Mucosa of descending colon (tissue), 3 donors: ENCODE data around the gene HBQ1. TPM values are rescaled to one million over a fixed set of nuclear protein-coding genes. Genes with fewer than 3 reads are reported as not detected.
A peak's percentile ranks its signal among the peaks of the same experiment; 100 is the strongest.
"Not testable (repeated sequence)": the region's sequence is repeated elsewhere in the genome, so short reads cannot be mapped to it uniquely, and the experiment has no call there.

Source experiments
- ATAC-seq: fragments of 200-7000 bp; cut with Tn5 transposase; one replicate; pipeline ENCODE4 v1.9.1; 2020; ENCODE audit warnings: mild to moderate bottlenecking, moderate library complexity
- DNase-seq, 3 donors: peaks; one replicate each; pipeline ENCODE4 v3.0.0-alpha.2; 2020
- H3K36me3 ChIP-seq: fragments of 200-600 bp; one replicate; pipeline ENCODE4 v1.8.0; 2021; ENCODE audit warnings: low read depth, mild to moderate bottlenecking
- H3K4me1 ChIP-seq: fragments of 200-600 bp; one replicate; pipeline ENCODE4 v1.8.0; 2021; ENCODE audit warnings: low read depth, mild to moderate bottlenecking
- H3K4me3 ChIP-seq: fragments of 200-600 bp; one replicate; pipeline ENCODE4 v1.8.0; 2021; ENCODE audit warnings: mild to moderate bottlenecking
- H3K9me3 ChIP-seq: fragments of 200-600 bp; one replicate; pipeline ENCODE4 v1.8.0; 2021; ENCODE audit warnings: mild to moderate bottlenecking
- intact Hi-C, 2 donors: fragments of 100-400 bp; cut with DNase I in 1 of 2; cut with micrococcal nuclease in 1 of 2; formaldehyde crosslinking; loops; one replicate each; pipeline versions ENCODE4 v1.11.0 to v1.11.1; 2022; cut with DNase I, micrococcal nuclease
- total RNA-seq, 3 donors: library from RNA; stranded (reverse); fragmentation: NEBNext Ultra II Directional in 2 of 3; extraction: Animal tissue kit (Norgen Biotek cat#: 25700) in 2 of 3; gene quantifications; one replicate each; pipeline versions ENCODE4 v1.2.1 to v1.2.4, GENCODE V29; 2021 to 2023
- TF ChIP-seq, protein P1 (sequence below): fragments of 200-600 bp; IDR thresholded peaks from one replicate; pipeline ENCODE4 v1.8.0; 2022; ENCODE audit warnings: antibody characterized with exemption, mild to moderate bottlenecking
- donor health status: DM: no; HTN: no; CAD: no; lungs with moderate emphysema.
- donor health status: DM: no; HTN: no; CAD: no.
- donor health status: DM: no; HTN: yes; CAD: no.

Gene HBQ1
- total RNA-seq, 3 donors from 2014 or later = not detected

DNA sequence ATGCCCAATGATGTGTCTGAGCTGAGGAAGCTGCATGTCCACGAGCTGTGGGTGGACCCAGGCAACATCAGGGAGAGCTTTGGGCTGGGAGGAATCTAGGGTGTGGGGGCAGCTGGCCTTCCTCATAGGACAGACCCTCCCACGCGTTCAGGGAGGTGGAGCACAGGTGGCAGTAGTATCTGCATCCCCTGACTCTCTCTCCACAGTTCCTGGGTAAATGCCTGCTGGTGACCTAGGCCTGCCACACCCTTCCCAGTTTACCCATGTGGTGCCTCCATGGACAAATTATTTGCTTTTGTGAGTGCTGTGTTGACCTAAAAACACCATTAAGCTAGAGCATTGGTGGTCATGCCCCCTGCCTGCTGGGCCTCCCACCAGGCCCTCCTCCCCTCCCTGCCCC, 11.2 kb upstream of the HBQ1 start:
- intact Hi-C loops = no loop called here
- Histone ChIP-seq H3K4me3 (no peak overlapping the region), H3K4me1 (peaks cover 7% of the 10 kb centered on the region), H3K36me3 (no peaks in the 10 kb centered on the region), H3K9me3 (no peaks in the 10 kb centered on the region)
- ATAC-seq = no peak
- no peak for DNase-seq
- TF ChIP-seq, protein P1, sequence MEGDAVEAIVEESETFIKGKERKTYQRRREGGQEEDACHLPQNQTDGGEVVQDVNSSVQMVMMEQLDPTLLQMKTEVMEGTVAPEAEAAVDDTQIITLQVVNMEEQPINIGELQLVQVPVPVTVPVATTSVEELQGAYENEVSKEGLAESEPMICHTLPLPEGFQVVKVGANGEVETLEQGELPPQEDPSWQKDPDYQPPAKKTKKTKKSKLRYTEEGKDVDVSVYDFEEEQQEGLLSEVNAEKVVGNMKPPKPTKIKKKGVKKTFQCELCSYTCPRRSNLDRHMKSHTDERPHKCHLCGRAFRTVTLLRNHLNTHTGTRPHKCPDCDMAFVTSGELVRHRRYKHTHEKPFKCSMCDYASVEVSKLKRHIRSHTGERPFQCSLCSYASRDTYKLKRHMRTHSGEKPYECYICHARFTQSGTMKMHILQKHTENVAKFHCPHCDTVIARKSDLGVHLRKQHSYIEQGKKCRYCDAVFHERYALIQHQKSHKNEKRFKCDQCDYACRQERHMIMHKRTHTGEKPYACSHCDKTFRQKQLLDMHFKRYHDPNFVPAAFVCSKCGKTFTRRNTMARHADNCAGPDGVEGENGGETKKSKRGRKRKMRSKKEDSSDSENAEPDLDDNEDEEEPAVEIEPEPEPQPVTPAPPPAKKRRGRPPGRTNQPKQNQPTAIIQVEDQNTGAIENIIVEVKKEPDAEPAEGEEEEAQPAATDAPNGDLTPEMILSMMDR = no peak

DNA sequence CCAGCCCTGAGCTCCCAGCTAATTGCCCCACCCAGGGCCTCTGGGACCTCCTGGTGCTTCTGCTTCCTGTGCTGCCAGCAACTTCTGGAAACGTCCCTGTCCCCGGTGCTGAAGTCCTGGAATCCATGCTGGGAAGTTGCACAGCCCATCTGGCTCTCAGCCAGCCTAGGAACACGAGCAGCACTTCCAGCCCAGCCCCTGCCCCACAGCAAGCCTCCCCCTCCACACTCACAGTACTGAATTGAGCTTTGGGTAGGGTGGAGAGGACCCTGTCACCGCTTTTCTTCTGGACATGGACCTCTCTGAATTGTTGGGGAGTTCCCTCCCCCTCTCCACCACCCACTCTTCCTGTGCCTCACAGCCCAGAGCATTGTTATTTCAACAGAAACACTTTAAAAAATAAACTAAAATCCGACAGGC, 10.2 kb upstream of the HBQ1 start:
- H3K4me1 ChIP-seq, H3K9me3 ChIP-seq, H3K36me3 ChIP-seq, H3K4me3 ChIP-seq, intact Hi-C loops: not testable (repeated sequence)
- DNase-seq (peak in 1 of 3 donors; percentile 28), ATAC-seq (peak; percentile 61)

DNA sequence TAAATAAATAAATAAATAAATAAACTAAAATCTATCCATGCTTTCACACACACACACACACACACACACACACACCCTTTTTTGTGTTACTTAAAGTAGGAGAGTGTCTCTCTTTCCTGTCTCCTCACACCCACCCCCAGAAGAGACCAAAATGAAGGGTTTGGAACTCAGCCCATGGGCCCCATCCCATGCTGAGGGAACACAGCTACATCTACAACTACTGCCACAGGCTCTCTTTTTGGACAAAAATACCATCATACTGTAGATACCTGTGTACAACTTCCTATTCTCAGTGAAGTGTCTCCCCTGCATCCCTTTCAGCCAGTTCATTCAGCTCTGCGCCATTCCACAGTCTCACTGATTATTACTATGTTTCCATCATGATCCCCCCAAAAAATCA, 9.5 kb upstream of the HBQ1 start:
- H3K36me3 ChIP-seq = no peaks in the 10 kb centered on the region
- ATAC-seq = no peak
- intact Hi-C loops = no loop called here

DNA sequence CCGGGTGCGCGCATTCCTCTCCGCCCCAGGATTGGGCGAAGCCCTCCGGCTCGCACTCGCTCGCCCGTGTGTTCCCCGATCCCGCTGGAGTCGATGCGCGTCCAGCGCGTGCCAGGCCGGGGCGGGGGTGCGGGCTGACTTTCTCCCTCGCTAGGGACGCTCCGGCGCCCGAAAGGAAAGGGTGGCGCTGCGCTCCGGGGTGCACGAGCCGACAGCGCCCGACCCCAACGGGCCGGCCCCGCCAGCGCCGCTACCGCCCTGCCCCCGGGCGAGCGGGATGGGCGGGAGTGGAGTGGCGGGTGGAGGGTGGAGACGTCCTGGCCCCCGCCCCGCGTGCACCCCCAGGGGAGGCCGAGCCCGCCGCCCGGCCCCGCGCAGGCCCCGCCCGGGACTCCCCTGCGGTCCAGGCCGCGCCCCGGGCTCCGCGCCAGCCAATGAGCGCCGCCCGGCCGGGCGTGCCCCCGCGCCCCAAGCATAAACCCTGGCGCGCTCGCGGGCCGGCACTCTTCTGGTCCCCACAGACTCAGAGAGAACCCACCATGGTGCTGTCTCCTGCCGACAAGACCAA, 7.8 kb upstream of the HBQ1 start, which contains the start of gene HBA2:
HBA2 (plus strand) TSS at position 503 of the 568 bp plus-strand sequence; CDS start at position 540, 37 bp downstream.
- ATAC-seq = peak; percentile 45
- intact Hi-C loops, DNase-seq, H3K4me1 ChIP-seq, H3K4me3 ChIP-seq, H3K36me3 ChIP-seq, H3K9me3 ChIP-seq: not testable (repeated sequence)

More for the DNA sequence above, 9.5 kb upstream of the HBQ1 start:
- Histone ChIP-seq H3K9me3 (no peaks in the 10 kb centered on the region), H3K4me1 (peaks cover 4% of the 10 kb centered on the region), H3K4me3 (no peak overlapping the region)
- TF ChIP-seq, protein P1 = no peak
- DNase-seq = no peak

DNA sequence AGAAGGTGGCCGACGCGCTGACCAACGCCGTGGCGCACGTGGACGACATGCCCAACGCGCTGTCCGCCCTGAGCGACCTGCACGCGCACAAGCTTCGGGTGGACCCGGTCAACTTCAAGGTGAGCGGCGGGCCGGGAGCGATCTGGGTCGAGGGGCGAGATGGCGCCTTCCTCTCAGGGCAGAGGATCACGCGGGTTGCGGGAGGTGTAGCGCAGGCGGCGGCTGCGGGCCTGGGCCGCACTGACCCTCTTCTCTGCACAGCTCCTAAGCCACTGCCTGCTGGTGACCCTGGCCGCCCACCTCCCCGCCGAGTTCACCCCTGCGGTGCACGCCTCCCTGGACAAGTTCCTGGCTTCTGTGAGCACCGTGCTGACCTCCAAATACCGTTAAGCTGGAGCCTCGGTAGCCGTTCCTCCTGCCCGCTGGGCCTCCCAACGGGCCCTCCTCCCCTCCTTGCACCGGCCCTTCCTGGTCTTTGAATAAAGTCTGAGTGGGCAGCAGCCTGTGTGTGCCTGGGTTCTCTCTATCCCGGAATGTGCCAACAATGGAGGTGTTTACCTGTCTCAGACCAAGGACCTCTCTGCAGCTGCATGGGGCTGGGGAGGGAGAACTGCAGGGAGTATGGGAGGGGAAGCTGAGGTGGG, 6.9 kb upstream of the HBQ1 start:
- H3K4me3 ChIP-seq, DNase-seq, ATAC-seq, intact Hi-C loops, H3K36me3 ChIP-seq, H3K9me3 ChIP-seq, H3K4me1 ChIP-seq: not testable (repeated sequence)

DNA sequence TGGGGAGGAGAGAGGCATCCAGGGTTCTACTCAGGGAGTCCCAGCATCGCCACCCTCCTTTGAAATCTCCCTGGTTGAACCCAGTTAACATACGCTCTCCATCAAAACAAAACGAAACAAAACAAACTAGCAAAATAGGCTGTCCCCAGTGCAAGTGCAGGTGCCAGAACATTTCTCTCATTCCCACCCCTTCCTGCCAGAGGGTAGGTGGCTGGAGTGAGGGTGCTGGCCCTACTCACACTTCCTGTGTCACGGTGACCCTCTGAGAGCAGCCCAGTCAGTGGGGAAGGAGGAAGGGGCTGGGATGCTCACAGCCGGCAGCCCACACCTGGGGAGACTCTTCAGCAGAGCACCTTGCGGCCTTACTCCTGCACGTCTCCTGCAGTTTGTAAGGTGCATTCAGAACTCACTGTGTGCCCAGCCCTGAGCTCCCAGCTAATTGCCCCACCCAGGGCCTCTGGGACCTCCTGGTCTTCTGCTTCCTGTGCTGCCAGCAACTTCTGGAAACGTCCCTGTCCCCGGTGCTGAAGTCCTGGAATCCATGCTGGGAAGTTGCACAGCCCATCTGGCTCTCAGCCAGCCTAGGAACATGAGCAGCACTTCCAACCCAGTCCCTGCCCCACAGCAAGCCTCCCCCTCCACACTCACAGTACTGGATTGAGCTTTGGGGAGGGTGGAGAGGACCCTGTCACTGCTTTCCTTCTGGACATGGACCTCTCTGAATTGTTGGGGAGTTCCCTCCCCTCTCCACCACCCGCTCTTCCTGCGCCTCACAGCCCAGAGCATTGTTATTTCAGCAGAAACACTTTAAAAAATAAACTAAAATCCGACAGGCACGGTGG, 6.1 kb upstream of the HBQ1 start:
- peak in 1 of 3 donors; percentile 38 for DNase-seq
- H3K4me3 ChIP-seq, H3K9me3 ChIP-seq, H3K36me3 ChIP-seq, H3K4me1 ChIP-seq, intact Hi-C loops: not testable (repeated sequence)
- peak; percentile 20 for ATAC-seq

DNA sequence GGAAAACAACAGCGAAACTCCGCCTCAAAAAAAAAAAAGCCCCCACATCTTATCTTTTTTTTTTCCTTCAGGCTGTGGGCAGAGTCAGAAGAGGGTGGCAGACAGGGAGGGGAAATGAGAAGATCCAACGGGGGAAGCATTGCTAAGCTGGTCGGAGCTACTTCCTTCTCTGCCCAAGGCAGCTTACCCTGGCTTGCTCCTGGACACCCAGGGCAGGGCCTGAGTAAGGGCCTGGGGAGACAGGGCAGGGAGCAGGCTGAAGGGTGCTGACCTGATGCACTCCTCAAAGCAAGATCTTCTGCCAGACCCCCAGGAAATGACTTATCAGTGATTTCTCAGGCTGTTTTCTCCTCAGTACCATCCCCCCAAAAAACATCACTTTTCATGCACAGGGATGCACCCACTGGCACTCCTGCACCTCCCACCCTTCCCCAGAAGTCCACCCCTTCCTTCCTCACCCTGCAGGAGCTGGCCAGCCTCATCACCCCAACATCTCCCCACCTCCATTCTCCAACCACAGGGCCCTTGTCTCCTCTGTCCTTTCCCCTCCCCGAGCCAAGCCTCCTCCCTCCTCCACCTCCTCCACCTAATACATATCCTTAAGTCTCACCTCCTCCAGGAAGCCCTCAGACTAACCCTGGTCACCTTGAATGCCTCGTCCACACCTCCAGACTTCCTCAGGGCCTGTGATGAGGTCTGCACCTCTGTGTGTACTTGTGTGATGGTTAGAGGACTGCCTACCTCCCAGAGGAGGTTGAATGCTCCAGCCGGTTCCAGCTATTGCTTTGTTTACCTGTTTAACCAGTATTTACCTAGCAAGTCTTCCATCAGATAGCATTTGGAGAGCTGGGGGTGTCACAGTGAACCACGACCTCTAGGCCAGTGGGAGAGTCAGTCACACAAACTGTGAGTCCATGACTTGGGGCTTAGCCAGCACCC, 5.0 kb upstream of the HBQ1 start:
- DNase-seq = no peak
- Histone ChIP-seq H3K9me3 (no peaks in the 10 kb centered on the region), H3K4me1 (peaks cover under 1% of the 10 kb centered on the region), H3K4me3 (no peak overlapping the region), H3K36me3 (no peaks in the 10 kb centered on the region)
- ATAC-seq = no peak
- TF ChIP-seq, protein P1 = no peak
- intact Hi-C loops = no loop called here

DNA sequence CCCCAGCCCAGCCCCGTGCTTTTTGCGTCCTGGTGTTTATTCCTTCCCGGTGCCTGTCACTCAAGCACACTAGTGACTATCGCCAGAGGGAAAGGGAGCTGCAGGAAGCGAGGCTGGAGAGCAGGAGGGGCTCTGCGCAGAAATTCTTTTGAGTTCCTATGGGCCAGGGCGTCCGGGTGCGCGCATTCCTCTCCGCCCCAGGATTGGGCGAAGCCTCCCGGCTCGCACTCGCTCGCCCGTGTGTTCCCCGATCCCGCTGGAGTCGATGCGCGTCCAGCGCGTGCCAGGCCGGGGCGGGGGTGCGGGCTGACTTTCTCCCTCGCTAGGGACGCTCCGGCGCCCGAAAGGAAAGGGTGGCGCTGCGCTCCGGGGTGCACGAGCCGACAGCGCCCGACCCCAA, 4.3 kb upstream of the HBQ1 start:
- H3K36me3 ChIP-seq, DNase-seq, H3K4me1 ChIP-seq, H3K9me3 ChIP-seq, intact Hi-C loops, H3K4me3 ChIP-seq: not testable (repeated sequence)
- peak; percentile 4 for ATAC-seq

DNA sequence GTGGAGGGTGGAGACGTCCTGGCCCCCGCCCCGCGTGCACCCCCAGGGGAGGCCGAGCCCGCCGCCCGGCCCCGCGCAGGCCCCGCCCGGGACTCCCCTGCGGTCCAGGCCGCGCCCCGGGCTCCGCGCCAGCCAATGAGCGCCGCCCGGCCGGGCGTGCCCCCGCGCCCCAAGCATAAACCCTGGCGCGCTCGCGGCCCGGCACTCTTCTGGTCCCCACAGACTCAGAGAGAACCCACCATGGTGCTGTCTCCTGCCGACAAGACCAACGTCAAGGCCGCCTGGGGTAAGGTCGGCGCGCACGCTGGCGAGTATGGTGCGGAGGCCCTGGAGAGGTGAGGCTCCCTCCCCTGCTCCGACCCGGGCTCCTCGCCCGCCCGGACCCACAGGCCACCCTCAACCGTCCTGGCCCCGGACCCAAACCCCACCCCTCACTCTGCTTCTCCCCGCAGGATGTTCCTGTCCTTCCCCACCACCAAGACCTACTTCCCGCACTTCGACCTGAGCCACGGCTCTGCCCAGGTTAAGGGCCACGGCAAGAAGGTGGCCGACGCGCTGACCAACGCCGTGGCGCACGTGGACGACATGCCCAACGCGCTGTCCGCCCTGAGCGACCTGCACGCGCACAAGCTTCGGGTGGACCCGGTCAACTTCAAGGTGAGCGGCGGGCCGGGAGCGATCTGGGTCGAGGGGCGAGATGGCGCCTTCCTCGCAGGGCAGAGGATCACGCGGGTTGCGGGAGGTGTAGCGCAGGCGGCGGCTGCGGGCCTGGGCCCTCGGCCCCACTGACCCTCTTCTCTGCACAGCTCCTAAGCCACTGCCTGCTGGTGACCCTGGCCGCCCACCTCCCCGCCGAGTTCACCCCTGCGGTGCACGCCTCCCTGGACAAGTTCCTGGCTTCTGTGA, 3.5 kb upstream of the HBQ1 start, which contains the start of gene HBA1:
HBA1 (plus strand) TSS at position 204 of the 906 bp plus-strand sequence; CDS start at position 241, 37 bp downstream.
- DNase-seq, H3K4me3 ChIP-seq, H3K9me3 ChIP-seq, H3K36me3 ChIP-seq, intact Hi-C loops: not testable (repeated sequence)
- peak; percentile 47 for ATAC-seq
- H3K4me1 ChIP-seq = peaks cover 13% of the 10 kb centered on the region
